ENCODE measurements around the gene MYH16. TPM values are rescaled to one million over a fixed set of nuclear protein-coding genes. Genes with fewer than 3 reads are reported as not detected.
A peak's percentile ranks its signal among the peaks of the same experiment; 100 is the strongest.
"Not testable (repeated sequence)": the region's sequence is repeated elsewhere in the genome, so short reads cannot be mapped to it uniquely, and the experiment has no call there.

Gene MYH16
- not detected for total RNA-seq

DNA sequence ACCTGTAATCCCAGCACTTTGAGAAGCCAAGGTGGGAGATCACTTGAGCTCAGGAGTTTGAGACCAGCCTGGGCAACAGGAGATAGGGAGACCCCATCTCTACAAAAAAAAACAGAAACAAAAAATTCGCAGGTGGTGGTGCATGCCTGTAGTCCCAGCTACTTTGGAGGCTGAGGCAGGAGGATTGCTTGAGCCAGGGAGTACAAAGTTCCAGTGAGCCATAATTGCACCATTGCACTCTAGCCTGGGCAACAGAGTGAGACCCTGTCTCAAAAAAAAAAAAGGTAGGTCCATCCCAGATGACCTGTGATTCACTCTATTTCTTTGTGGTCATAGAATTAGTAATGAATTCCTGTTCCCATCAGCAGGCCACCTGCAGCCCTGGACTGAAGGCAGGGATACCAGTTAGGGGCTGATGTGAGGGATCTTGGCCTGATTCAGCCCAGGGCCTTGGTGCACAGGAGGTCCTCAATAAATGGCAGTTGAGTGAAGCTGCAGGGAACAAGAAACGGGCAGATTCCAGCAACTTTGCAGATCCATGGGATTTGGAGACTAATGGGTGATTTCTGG is at the start of gene MYH16:
Gene MYH16 (plus strand): TSS at position 364 of the 570 bp plus-strand sequence.
- DNase-seq (ENCODE audit: low read depth in 2 of 3, low spot score in 2 of 3), result no peak

- DNase-seq (ENCODE audit: low read depth in 2 of 3, low spot score in 2 of 3), result peak in 2 of 3 donors; percentile 38 to 54
These were observed 48.3 kb upstream of the MYH16 start for GRCh38 chr7:99224263-99224898.

DNA sequence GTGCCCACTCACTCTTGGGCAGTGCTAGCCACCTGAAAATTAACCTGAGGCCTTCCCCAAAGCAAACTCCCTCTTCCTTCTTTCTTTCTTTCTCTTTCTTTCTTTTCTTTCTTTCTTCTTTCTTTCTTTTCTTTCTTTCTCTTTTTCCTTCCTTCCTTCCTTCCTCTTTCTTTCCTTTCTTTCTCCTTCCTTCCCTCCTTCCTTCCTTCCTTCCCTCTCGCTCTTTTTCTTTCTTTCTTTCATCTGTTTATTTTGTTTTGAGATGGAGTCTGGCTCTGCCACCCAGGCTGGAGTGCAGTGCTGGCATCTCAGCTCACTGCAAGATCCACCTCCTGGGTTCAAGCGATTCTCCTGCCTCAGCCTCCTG is 47.8 kb upstream of the MYH16 start:
- DNase-seq (ENCODE audit: low read depth in 2 of 3, low spot score in 2 of 3), result no peak

DNA sequence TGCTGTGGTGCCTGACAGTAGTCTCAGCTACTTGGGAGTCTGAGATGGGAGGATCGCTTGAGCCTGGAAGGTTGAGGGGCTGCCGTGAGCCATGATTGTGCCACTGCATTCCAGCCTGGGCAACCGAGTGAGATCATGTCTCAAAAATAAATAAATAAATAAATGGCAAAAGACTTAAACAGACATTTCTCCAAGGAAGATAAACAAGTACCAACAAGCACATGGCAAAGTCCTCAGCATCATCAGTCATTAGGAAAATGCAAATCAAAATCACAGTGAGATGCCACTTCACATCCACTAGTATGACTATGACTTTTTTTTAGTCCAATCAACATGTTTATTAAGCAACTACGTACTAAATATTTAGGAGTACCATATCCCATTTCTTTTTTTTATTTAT is 43.4 kb upstream of the MYH16 start:
- DNase-seq (ENCODE audit: low read depth in 2 of 3, low spot score in 2 of 3), result no peak

GRCh38 chr7:99232082-99232770 is 40.4 kb upstream of the MYH16 start:
- no peak for DNase-seq (ENCODE audit: low read depth in 2 of 3, low spot score in 2 of 3)

DNA sequence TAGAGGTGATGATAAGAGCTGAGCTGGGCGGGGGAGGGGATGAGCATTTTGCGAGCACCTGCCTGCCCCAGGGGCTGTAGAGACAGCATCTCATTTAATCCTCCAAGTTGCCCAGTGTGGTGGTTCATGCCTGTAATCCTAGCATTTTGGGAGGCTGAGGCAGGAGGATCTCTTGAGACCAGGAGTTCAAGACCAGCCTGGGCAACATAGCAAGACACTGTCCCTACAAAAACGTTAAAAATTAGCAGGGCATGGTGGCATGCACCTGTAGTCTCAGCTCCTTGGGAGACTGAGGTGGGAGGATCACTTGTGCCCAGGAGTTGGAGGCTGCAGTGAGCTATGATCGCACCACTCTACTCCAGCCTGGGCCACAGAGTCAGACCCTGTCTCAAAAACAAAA is 39.7 kb upstream of the MYH16 start:
- DNase-seq (ENCODE audit: low read depth in 2 of 3, low spot score in 2 of 3), result not testable (repeated sequence)

GRCh38 chr7:99234185-99234584 is 38.5 kb upstream of the MYH16 start:
- DNase-seq (ENCODE audit: low read depth in 2 of 3, low spot score in 2 of 3), result no peak

DNA sequence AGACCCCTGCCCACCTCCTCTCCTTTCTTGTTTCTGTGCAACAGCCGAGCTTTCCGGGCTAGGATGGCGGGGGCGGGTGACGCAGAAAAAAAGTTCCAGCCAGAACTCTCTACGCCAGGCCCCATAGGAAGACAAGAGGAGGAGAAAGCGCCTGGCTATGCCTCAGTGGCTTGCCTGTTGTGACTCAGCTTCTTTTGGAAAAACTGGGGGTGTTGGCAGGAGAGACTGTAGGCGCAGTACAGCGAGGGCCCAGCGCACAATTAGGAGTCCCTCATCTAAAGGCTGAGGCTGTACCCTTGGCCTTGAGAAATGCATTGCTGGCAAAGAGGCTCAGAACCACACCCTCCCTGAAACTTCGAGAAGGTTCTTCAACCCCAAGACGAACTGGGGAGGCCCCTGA is 36.7 kb upstream of the MYH16 start:
- no peak for DNase-seq (ENCODE audit: low read depth in 2 of 3, low spot score in 2 of 3)

- not testable (repeated sequence) for DNase-seq (ENCODE audit: low read depth in 2 of 3, low spot score in 2 of 3)
These were observed 34.8 kb upstream of the MYH16 start for GRCh38 chr7:99237876-99238275.

GRCh38 chr7:99238558-99239341 is 33.9 kb upstream of the MYH16 start:
- no peak for DNase-seq (ENCODE audit: low read depth in 2 of 3, low spot score in 2 of 3)

DNA sequence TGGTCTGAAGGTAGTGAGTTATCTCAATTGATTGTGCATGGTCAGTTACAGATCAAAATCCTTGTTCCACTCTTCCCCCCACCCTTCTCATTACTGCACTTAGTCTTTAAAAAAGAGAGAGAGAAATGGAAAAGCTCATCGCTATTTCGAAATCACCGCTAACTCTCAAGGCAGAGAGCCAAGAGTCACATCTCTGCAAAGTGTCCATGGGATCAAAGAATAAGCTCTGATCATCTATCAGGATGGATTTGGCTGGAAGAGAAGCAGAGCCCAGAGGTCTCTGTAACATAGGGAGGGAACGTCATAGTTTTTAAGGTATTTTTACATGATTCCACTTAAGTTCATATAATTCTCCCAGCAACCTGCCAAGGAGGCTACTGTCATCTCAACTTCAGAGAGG is 30.0 kb upstream of the MYH16 start:
- no peak for DNase-seq (ENCODE audit: low read depth in 2 of 3, low spot score in 2 of 3)

- no peak for DNase-seq (ENCODE audit: low read depth in 2 of 3, low spot score in 2 of 3)
These were observed 28.8 kb upstream of the MYH16 start for GRCh38 chr7:99243751-99244337.

DNA sequence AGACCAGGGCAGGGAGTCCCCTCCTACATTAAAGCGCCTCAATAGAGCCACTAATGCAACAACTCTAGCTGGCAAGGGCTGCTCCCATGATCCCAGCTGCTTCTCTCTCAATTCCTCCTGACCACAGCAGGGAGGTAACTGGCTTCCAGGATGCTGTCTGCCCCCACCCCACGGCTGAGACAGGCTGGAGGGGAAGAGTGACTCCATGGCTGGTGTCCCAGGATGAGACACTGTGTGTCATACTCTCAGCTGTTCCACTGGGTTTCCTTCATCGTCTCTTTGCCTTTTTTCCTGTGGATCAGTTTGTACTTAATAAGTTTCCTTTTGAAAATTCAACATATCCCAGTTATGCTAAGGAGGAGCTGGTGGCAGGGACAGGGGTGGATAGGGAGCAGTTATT is 27.7 kb upstream of the MYH16 start:
- DNase-seq (ENCODE audit: low read depth in 2 of 3, low spot score in 2 of 3), result no peak

DNA sequence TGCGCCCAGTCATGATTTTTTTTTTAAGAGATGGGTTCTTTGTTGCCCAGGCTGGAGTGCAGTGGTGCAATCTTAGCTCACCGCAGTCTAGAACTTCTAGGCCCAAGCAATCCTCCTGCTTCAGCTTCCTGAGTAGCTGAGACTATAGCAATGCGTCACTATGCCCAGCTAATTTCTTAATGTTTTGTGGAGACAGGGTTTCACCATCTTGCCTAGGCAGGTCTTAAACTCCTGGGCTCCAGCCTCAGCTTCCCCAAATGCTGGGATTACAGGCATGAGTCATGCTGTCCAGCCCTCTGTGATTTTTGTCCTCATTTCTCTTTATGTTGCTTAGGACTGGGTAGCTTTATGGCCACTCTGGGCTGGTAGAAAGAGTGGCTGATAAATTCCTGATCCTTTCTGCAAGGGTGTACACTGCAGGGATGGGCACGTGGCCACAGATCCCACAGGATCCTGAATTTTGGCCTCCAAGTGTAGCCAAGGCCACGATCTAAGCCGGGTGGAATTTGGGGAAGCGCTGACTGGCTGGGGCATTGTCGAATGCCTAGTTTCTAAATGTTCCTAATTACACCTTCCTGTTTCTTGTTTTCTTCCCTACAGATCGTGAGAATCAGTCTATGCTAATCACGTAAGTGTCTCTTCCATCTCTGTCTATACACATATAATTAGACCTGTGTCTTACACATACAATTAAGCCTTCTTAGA is 24.1 kb upstream of the MYH16 start:
- DNase-seq (ENCODE audit: low read depth in 2 of 3, low spot score in 2 of 3), result no peak

- DNase-seq (ENCODE audit: low read depth in 2 of 3, low spot score in 2 of 3), result no peak
These were observed 22.6 kb upstream of the MYH16 start for GRCh38 chr7:99249985-99250575.

- DNase-seq (ENCODE audit: low read depth in 2 of 3, low spot score in 2 of 3), result no peak
These were observed 20.3 kb upstream of the MYH16 start for GRCh38 chr7:99252166-99252895.

DNA sequence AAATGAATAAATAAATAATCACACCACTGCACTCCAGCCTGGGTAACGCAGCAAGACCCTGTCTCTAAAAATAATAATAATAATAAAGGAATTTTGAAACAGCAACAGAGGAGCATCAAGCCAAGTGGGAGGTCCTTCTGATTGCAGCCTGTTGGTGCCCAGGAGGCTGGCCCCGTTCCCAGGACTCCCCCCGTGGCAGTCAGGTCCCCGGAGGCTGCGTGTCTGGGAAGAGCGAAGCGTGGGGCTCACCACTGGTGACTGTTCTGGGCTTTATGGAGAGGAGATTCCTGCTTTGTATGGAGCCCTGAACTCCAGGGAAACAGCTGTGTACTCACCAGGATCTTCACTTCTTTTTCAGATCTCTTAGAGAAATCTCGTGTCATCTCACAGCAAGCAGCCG is 19.3 kb upstream of the MYH16 start:
- DNase-seq (ENCODE audit: low read depth in 2 of 3, low spot score in 2 of 3), result no peak

GRCh38 chr7:99254390-99254789 is 18.2 kb upstream of the MYH16 start:
- no peak for DNase-seq (ENCODE audit: low read depth in 2 of 3, low spot score in 2 of 3)

DNA sequence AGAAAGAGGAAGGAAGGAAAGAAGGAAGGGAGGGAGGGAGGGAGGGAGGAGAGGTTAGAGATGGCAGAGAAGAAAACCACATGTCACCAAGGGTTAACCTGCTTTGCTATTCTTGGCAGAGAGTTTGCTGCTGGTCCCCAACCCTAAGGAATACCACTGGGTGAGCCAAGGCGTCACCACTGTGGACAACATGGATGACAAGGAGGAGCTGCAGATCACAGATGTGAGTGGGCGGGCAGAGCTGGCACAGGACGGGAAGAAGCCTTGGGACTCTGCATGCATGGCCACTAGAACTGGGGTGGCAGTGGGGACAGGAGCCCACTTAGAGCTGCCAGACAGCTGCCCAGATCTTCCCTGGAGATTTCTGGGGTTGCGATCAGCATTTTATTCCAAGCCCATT is 17.2 kb upstream of the MYH16 start:
- DNase-seq (ENCODE audit: low read depth in 2 of 3, low spot score in 2 of 3), result no peak

Data from hematopoietic multipotent progenitor cell (in vitro differentiated cells).